CD8-positive, alpha-beta memory T cell (primary cell): ENCODE measurements around the gene ITPRIPL1. TPM values are rescaled to one million over a fixed set of nuclear protein-coding genes. Genes with fewer than 3 reads are reported as not detected.
A peak's percentile ranks its signal among the peaks of the same experiment; 100 is the strongest.

Experiments
- CTCF ChIA-PET: fragments of 350-600 bp; sonication (Branson Sonifier 250); formaldehyde crosslinking; loops from one replicate; lab custom pipeline; 2021; ENCODE audit warnings: antibody characterized with exemption; lab: Charles Lee
- POLR2A ChIA-PET: fragments of 350-600 bp; sonication (Branson Sonifier 250); formaldehyde crosslinking; loops from one replicate; lab custom pipeline; 2021; ENCODE audit warnings: antibody characterized with exemption; lab: Charles Lee
- DNase-seq, 5 donors: peaks; one replicate each; pipeline versions ENCODE4 v3.0.0 to v3.0.0-alpha.2; 2020 to 2022; ENCODE audit warnings: mixed read lengths in 1 of 5
- H3K27ac ChIP-seq: one replicate; pipeline ENCODE4 v1.7.0; 2013; ENCODE audit warnings: low read depth, mild to moderate bottlenecking, low read length, moderate library complexity
- H3K27me3 ChIP-seq: 2 replicates; pipeline ENCODE4 v1.7.0; 2013; ENCODE audit warnings: low read length, mild to moderate bottlenecking; ENCODE audit not compliant: insufficient read depth, poor library complexity, severe bottlenecking
- H3K36me3 ChIP-seq: 2 replicates; pipeline ENCODE4 v1.7.0; 2013; ENCODE audit warnings: mild to moderate bottlenecking, low read length, moderate library complexity; ENCODE audit not compliant: insufficient read depth
- H3K4me1 ChIP-seq: 2 replicates; pipeline ENCODE4 v1.7.0; 2013; ENCODE audit warnings: mild to moderate bottlenecking, low read length, moderate library complexity; ENCODE audit not compliant: insufficient read depth
- H3K4me3 ChIP-seq: 2 replicates; pipeline ENCODE4 v1.7.0; 2013; ENCODE audit warnings: mild to moderate bottlenecking, low read length
- H3K9me3 ChIP-seq: 2 replicates; pipeline ENCODE4 v1.7.0; 2013; ENCODE audit warnings: mild to moderate bottlenecking, low read length
- H3K27ac Mint-ChIP-seq, 8 donors: one replicate each; pipeline ENCODE4 v1.8.0; 2020 to 2021; ENCODE audit warnings: mixed read lengths in 8 of 8, mild to moderate bottlenecking in 6 of 8, inconsistent platforms in 3 of 8, moderate library complexity in 3 of 8
- H3K27me3 Mint-ChIP-seq, 2 donors: one replicate each; pipeline ENCODE4 v1.8.0; 2020 to 2021; ENCODE audit warnings: mixed read lengths in 2 of 2, mild to moderate bottlenecking in 1 of 2, moderate library complexity in 1 of 2
- H3K36me3 Mint-ChIP-seq, 3 donors: one replicate each; pipeline ENCODE4 v1.8.0; 2020 to 2021; ENCODE audit warnings: mixed read lengths in 3 of 3, inconsistent platforms in 1 of 3, mild to moderate bottlenecking in 1 of 3
- H3K4me1 Mint-ChIP-seq, 3 donors: one replicate each; pipeline ENCODE4 v1.8.0; 2020 to 2021; ENCODE audit warnings: mixed read lengths in 3 of 3, inconsistent platforms in 1 of 3, mild to moderate bottlenecking in 1 of 3
- H3K4me3 Mint-ChIP-seq, 7 donors: one replicate each; pipeline ENCODE4 v1.8.0; 2020 to 2021; ENCODE audit warnings: mixed read lengths in 7 of 7, mild to moderate bottlenecking in 6 of 7, moderate library complexity in 4 of 7, inconsistent platforms in 2 of 7
- H3K9me3 Mint-ChIP-seq, 5 donors: one replicate each; pipeline ENCODE4 v1.8.0; 2020 to 2022; ENCODE audit warnings: mixed read lengths in 5 of 5, mild to moderate bottlenecking in 3 of 5, moderate library complexity in 2 of 5, inconsistent platforms in 1 of 5
- polyA plus RNA-seq: library from polyadenylated mRNA; unstranded; fragments of 300-500 nt; fragmentation: Illumina TruSeq; gene quantifications from one replicate; pipeline ENCODE4 v1.2.3, GENCODE V29; 2021
- total RNA-seq, 2 experiments: library from RNA; stranded (reverse); gene quantifications; one replicate each; pipeline ENCODE4 v1.2.3, GENCODE V29; 2021

ITPRIPL1 gene
- total and polyA plus RNA-seq, 3 experiments from 2014 or later: 17.5 to 58.3 (median 55.5) TPM

DNA sequence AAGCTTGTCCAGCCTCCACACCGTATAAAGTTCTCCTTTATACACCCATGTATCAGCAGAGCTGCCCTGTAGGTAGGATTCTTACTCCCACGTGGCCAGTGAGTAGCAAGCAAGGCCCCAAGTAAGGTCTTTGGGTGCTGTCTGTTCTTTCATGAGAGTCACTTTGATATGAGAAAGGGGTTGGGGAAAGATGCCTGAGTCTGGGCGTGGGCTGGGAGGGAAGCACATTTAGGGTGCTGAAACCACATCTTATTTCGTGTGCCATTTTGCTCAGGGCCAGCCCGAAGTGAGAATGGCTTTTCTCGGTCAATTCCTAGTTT lies 436 bp upstream of the ITPRIPL1 start:
- Mint-ChIP-seq H3K9me3 (no peaks in the 10 kb centered on the region), H3K36me3 (peaks cover 0 to 46% (median 2%) of the 10 kb centered on the region in 3 donors), H3K27ac (peak overlapping the region; percentile 91 to 97 (median 96)), H3K27me3 (no peaks in the 10 kb centered on the region), H3K4me3 (peak overlapping the region; percentile 90 to 99 (median 96)), H3K4me1 (peaks cover 54 to 70% (median 69%) of the 10 kb centered on the region in 3 donors)
- POLR2A ChIA-PET: interaction anchor here (1.2 to 3.8 kb wide), 5 partner anchors 9 to 20 kb away, joined by 3 to 32 read pairs (median 8); partner anchors contain the start of gene NCAPH
- H3K36me3 ChIP-seq: peaks cover 5% of the 10 kb centered on the region
- no peaks in the 10 kb centered on the region for H3K27me3 ChIP-seq
- peak overlapping the region; percentile 93 for H3K4me3 ChIP-seq
- H3K9me3 ChIP-seq: no peaks in the 10 kb centered on the region
- H3K4me1 ChIP-seq: peaks cover 33% of the 10 kb centered on the region
- DNase-seq: peak in 1 of 5 donors; percentile 32
- CTCF ChIA-PET: interaction anchor here (1.1 to 6.5 kb wide), 5 partner anchors 9 to 186 kb away, joined by 3 to 58 read pairs (median 4); partner anchors contain the start of gene NCAPH
- peak overlapping the region; percentile 69 for H3K27ac ChIP-seq

DNA sequence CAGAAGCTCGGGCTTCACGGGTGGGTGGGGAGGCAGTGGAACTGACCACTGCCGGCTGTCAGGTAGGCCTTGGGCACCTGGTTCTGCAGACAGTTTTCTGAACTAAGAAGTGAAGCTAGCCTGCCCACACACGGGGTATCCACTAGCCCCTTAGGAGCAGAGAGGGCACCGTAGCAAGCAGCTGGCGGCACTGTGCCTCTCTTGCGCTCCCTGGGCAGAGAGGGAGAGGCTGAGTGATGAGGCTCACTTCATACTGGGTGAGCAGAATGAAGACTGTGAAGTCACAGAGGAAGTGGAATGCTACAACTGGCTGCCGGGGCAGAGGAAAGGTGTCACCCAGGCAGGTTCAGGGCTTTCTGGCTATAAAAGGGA lies 753 bp downstream of the ITPRIPL1 start:
- H3K27ac ChIP-seq: peak overlapping the region; percentile 69
- peaks cover 5% of the 10 kb centered on the region for H3K36me3 ChIP-seq
- H3K9me3 ChIP-seq: no peaks in the 10 kb centered on the region
- H3K9me3 Mint-ChIP-seq: no peaks in the 10 kb centered on the region
- peak; percentile 24 to 75 (median 50) for DNase-seq
- H3K27me3 ChIP-seq: no peaks in the 10 kb centered on the region
- H3K27ac Mint-ChIP-seq: peak overlapping the region; percentile 91 to 98 (median 95)
- POLR2A ChIA-PET: interaction anchor here (1.0 to 3.8 kb wide), 10 partner anchors 9 to 217 kb away, joined by 3 to 32 read pairs (median 4); partner anchors contain the start of gene NCAPH
- H3K4me3 ChIP-seq: peak overlapping the region; percentile 93
- H3K27me3 Mint-ChIP-seq: no peaks in the 10 kb centered on the region
- CTCF ChIA-PET: interaction anchor here (1.3 to 6.5 kb wide), 6 partner anchors 10 to 228 kb away, joined by 3 to 58 read pairs (median 4); partner anchors contain the start of genes NCAPH and SNRNP200
- peaks cover 30% of the 10 kb centered on the region for H3K4me1 ChIP-seq
- peak overlapping the region; percentile 90 to 99 (median 96) for H3K4me3 Mint-ChIP-seq
- H3K4me1 Mint-ChIP-seq: peaks cover 45 to 64% (median 60%) of the 10 kb centered on the region in 3 donors
- H3K36me3 Mint-ChIP-seq: peaks cover 0 to 45% (median 2%) of the 10 kb centered on the region in 3 donors

DNA sequence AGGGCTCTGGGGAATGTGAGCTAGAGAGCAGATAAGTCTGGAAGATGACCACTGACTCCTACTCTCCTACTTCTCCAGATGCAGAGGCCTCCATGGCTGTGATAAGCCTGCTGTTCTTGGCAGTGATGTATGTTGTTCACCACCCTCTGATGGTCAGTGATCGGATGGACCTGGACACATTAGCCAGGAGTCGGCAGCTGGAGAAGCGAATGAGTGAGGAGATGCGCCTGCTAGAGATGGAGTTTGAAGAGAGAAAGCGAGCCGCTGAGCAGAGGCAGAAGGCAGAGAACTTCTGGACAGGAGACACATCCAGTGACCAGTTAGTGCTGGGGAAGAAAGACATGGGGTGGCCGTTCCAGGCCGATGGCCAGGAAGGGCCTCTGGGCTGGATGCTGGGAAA lies 1.4 kb downstream of the ITPRIPL1 start:
- ChIA-PET CTCF (interaction anchor here (1.4 to 6.5 kb wide), 3 partner anchors 10 to 228 kb away, joined by 3 to 58 read pairs (median 5); no protein-coding TSS in a partner anchor), POLR2A (interaction anchor here (1.0 to 3.8 kb wide), 5 partner anchors 8 to 212 kb away, joined by 3 to 32 read pairs (median 4); partner anchors contain the start of gene NCAPH)
- Mint-ChIP-seq H3K27me3 (no peaks in the 10 kb centered on the region), H3K4me3 (peak overlapping the region in 6 of 7 donors; percentile 90 to 99 (median 96)), H3K36me3 (peaks cover 0 to 43% (median 2%) of the 10 kb centered on the region in 3 donors), H3K9me3 (no peaks in the 10 kb centered on the region), H3K27ac (peak overlapping the region in 7 of 8 donors; percentile 91 to 98 (median 95)), H3K4me1 (peaks cover 44 to 68% (median 61%) of the 10 kb centered on the region in 3 donors)
- Histone ChIP-seq H3K27ac (peak overlapping the region; percentile 69), H3K27me3 (no peaks in the 10 kb centered on the region), H3K4me3 (peak overlapping the region; percentile 93), H3K9me3 (no peaks in the 10 kb centered on the region), H3K4me1 (peaks cover 27% of the 10 kb centered on the region), H3K36me3 (peaks cover 5% of the 10 kb centered on the region)
- DNase-seq: no peak

DNA sequence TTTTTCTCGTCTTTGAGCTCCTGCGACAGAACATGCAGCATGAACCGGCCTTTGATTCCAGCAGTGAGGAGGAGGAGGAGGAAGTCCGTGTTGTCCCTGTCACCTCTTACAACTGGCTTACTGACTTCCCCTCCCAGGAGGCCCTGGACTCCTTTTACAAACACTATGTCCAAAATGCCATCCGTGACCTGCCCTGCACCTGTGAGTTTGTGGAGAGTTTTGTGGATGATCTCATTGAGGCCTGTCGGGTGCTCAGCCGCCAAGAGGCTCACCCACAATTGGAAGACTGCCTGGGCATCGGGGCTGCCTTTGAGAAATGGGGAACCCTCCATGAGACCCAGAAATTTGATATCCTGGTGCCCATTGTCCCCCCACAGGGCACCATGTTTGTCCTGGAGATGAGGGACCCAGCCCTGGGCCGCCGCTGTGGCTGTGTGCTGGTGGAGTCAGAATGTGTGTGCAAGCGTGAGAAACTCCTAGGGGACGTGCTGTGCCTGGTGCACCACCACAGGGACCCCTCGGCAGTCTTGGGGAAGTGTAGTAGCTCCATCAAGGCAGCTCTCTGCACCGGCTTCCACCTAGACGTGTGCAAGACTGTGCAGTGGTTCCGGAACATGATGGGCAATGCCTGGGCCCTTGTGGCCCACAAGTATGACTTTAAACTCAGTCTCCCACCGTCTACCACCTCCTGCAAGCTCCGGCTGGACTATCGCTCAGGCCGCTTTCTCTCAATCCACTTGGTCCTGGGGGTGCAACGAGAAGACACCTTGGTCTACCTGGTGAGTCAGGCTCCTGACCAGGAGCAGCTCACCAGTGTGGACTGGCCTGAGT lies 2.1 kb downstream of the ITPRIPL1 start:
- peaks cover 23% of the 10 kb centered on the region for H3K4me1 ChIP-seq
- H3K9me3 ChIP-seq: no peaks in the 10 kb centered on the region
- Mint-ChIP-seq H3K4me1 (peaks cover 42 to 67% (median 60%) of the 10 kb centered on the region in 3 donors), H3K27me3 (no peaks in the 10 kb centered on the region), H3K27ac (peak overlapping the region; percentile 70 to 98 (median 94)), H3K9me3 (no peaks in the 10 kb centered on the region), H3K36me3 (peaks cover 0 to 42% (median 2%) of the 10 kb centered on the region in 3 donors), H3K4me3 (peak overlapping the region in 6 of 7 donors; percentile 60 to 98 (median 85))
- H3K4me3 ChIP-seq: no peak overlapping the region
- DNase-seq: no peak
- POLR2A ChIA-PET: interaction anchor here (1.5 to 3.8 kb wide), 3 partner anchors 7 to 17 kb away, joined by 3 to 32 read pairs (median 5); partner anchors contain the start of gene NCAPH
- no peak overlapping the region for H3K27ac ChIP-seq
- CTCF ChIA-PET: interaction anchor here (1.4 to 6.5 kb wide), 3 partner anchors 11 to 227 kb away, joined by 3 to 58 read pairs (median 5); no protein-coding TSS in a partner anchor
- H3K27me3 ChIP-seq: no peaks in the 10 kb centered on the region
- H3K36me3 ChIP-seq: peaks cover 5% of the 10 kb centered on the region

DNA sequence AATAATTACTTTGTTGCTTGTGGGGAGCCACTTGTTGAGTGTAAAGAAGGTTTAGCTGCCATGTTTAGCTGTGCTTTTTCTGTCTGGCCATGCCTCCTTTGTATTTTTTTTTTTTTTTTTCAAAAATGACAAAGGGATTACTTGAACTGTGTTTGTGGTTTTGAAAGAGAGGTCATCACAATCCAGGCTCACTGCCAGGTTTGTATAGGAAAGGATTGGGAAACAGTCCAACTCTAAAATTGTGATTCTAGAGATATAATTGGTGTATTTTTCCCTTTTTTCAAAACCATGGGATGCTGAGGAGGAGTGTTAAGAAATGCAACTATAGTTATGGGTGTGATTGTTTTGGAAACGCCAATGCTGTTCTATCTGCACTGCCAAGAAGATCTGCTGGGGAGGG lies 4.3 kb downstream of the ITPRIPL1 start:
- H3K9me3 Mint-ChIP-seq: no peaks in the 10 kb centered on the region
- H3K9me3 ChIP-seq: no peaks in the 10 kb centered on the region
- DNase-seq: no peak
- no peak overlapping the region for H3K4me3 Mint-ChIP-seq
- POLR2A ChIA-PET: interaction anchor here (0.6 kb wide), 1 partner anchor 238 kb away, joined by 3 read pairs; no protein-coding TSS in a partner anchor
- H3K4me1 ChIP-seq: peaks cover 19% of the 10 kb centered on the region
- H3K36me3 Mint-ChIP-seq: peaks cover 0 to 42% (median 2%) of the 10 kb centered on the region in 3 donors
- peaks cover 5% of the 10 kb centered on the region for H3K36me3 ChIP-seq
- H3K27ac Mint-ChIP-seq: peak overlapping the region in 2 of 8 donors; percentile 15 to 66
- H3K27me3 Mint-ChIP-seq: no peaks in the 10 kb centered on the region
- no peaks in the 10 kb centered on the region for H3K27me3 ChIP-seq
- no peak overlapping the region for H3K27ac ChIP-seq
- CTCF ChIA-PET: interaction anchor here (6.5 kb wide), 1 partner anchor 14 kb away, joined by 58 read pairs; no protein-coding TSS in a partner anchor
- peaks cover 45 to 69% (median 65%) of the 10 kb centered on the region in 3 donors for H3K4me1 Mint-ChIP-seq
- H3K4me3 ChIP-seq: no peak overlapping the region

DNA sequence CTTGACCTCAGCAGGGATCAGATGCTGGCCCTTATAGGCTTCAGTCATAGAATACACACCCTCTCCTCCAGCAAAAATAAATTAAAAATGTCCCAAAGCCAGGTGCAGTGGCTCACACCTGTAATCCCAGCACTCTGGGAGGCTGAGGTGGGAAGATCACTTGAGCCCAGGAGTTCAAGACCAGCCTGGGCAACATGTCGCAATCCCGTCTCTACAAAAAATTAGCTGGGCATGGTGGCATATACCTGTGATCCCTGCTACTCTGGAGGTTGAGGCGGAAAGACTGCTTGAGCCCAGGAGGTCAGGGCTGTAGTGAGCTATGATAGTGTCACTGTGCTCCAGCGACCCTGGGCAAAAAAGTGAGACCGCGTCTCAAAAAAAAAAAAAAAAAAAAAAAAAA lies 4.8 kb downstream of the ITPRIPL1 start:
- Histone ChIP-seq H3K9me3 (no peaks in the 10 kb centered on the region), H3K4me3 (no peak overlapping the region), H3K27ac (no peak overlapping the region), H3K4me1 (peaks cover 19% of the 10 kb centered on the region), H3K27me3 (no peaks in the 10 kb centered on the region), H3K36me3 (peaks cover 5% of the 10 kb centered on the region)
- Mint-ChIP-seq H3K9me3 (no peaks in the 10 kb centered on the region), H3K4me3 (no peak overlapping the region), H3K27me3 (no peaks in the 10 kb centered on the region), H3K4me1 (peaks cover 45 to 69% (median 65%) of the 10 kb centered on the region in 3 donors), H3K36me3 (peaks cover 0 to 41% (median 2%) of the 10 kb centered on the region in 3 donors), H3K27ac (peak overlapping the region in 1 of 8 donors; percentile 66)
- no peak for DNase-seq
- POLR2A ChIA-PET: interaction anchor here (0.6 kb wide), 2 partner anchors 10 to 237 kb away, joined by 3 to 9 read pairs; no protein-coding TSS in a partner anchor
- CTCF ChIA-PET: interaction anchor here (6.5 kb wide), 1 partner anchor 13 kb away, joined by 58 read pairs; no protein-coding TSS in a partner anchor

DNA sequence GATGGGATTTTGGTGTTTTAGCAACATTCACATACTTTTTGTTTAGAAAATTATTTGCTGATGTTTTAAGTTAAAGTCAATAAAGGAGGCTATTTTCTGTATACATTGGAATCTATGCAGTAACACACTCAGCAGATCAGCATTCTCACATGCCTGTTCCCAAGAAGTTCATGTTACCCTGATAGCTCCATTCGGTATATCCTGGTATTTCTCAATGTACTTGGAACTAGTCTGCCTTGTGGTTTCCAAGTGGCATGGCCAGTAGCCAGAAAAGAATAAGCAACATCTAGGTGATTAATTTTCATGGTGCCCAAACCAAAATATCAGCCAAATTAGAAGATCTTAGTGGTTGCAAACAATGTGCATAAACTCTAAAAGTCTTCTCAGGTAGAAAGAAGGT lies 5.3 kb downstream of the ITPRIPL1 start:
- Histone ChIP-seq H3K4me1 (peaks cover 19% of the 10 kb centered on the region), H3K36me3 (peaks cover 5% of the 10 kb centered on the region), H3K9me3 (no peaks in the 10 kb centered on the region), H3K4me3 (no peak overlapping the region), H3K27ac (no peak overlapping the region), H3K27me3 (no peaks in the 10 kb centered on the region)
- peak overlapping the region in 1 of 8 donors; percentile 50 for H3K27ac Mint-ChIP-seq
- H3K4me3 Mint-ChIP-seq: peak overlapping the region in 1 of 7 donors; percentile 66
- no peaks in the 10 kb centered on the region for H3K9me3 Mint-ChIP-seq
- H3K4me1 Mint-ChIP-seq: peaks cover 46 to 69% (median 65%) of the 10 kb centered on the region in 3 donors
- no peaks in the 10 kb centered on the region for H3K27me3 Mint-ChIP-seq
- CTCF ChIA-PET: no interaction called here
- no peak for DNase-seq
- POLR2A ChIA-PET: interaction anchor here (0.6 to 0.7 kb wide), 2 partner anchors 8 to 10 kb away, joined by 4 to 9 read pairs; no protein-coding TSS in a partner anchor
- peaks cover 0 to 38% (median 2%) of the 10 kb centered on the region in 3 donors for H3K36me3 Mint-ChIP-seq
